Motor neuron (in vitro differentiated cells): Measurements from ENCODE around the gene SSR4. TPM values are rescaled to one million over a fixed set of nuclear protein-coding genes. Genes with fewer than 3 reads are reported as not detected.

ENCODE experiments used
- ATAC-seq, 8 experiments: fragments of 200-7000 bp; cut with Tn5 transposase; replicated peaks in 6 of 8; 2 replicates each; pipeline ENCODE4 v1.8.0; 2021; ENCODE audit warnings: mild to moderate bottlenecking in 8 of 8, moderate library complexity in 8 of 8
- H3K27ac ChIP-seq, 2 donors: fragments of 250-450 bp; sonication (Bioruptor Pico); 2 replicates each; pipeline ENCODE4 v1.9.0; 2021; ENCODE audit warnings: antibody characterized with exemption in 2 of 2, mild to moderate bottlenecking in 2 of 2, moderate library complexity in 1 of 2
- H3K4me1 ChIP-seq, 2 donors: fragments of 250-450 bp; sonication (Bioruptor Pico); replicated peaks in 1 of 2; 2 replicates each; pipeline ENCODE4 v1.6.1; 2021; ENCODE audit warnings: antibody characterized with exemption in 2 of 2, mild to moderate bottlenecking in 2 of 2, moderate library complexity in 1 of 2
- H3K4me3 ChIP-seq, 5 donors: fragments of 250-450 bp; sonication (Bioruptor Pico); 2 replicates each; pipeline ENCODE4 v1.9.0; 2021; ENCODE audit warnings: antibody characterized with exemption in 5 of 5, mild to moderate bottlenecking in 5 of 5, moderate library complexity in 4 of 5
- WGBS, 10 experiments: fragments of 450-650 bp; shearing (Covaris generic); methylation state at CpG; one replicate each; pipeline ENCODE4 v1.0.0; 2022; 5-methylcytosine and 5-hydroxymethylcytosine counted together
- in situ Hi-C, 9 experiments: fragments of 400-800 bp; cut with MboI; loops; one replicate each; pipeline ENCODE4 v1.15.0; 2021; ENCODE audit warnings: low sequenced_read_pairs in 9 of 9, low pct_unique_long_range_greater_than_20kb in 2 of 9; ENCODE audit not compliant: unreplicated experiment in 9 of 9
- total RNA-seq, 8 experiments: library from RNA; unstranded; fragments of 300-600 nt; gene quantifications; 2 replicates each; pipeline versions ENCODE4 v1.2.3 to v1.2.4, GENCODE V29; 2022

The SSR4 gene
- total RNA-seq, 8 experiments from 2014 or later, result 327 to 910 (median 415) TPM

DNA sequence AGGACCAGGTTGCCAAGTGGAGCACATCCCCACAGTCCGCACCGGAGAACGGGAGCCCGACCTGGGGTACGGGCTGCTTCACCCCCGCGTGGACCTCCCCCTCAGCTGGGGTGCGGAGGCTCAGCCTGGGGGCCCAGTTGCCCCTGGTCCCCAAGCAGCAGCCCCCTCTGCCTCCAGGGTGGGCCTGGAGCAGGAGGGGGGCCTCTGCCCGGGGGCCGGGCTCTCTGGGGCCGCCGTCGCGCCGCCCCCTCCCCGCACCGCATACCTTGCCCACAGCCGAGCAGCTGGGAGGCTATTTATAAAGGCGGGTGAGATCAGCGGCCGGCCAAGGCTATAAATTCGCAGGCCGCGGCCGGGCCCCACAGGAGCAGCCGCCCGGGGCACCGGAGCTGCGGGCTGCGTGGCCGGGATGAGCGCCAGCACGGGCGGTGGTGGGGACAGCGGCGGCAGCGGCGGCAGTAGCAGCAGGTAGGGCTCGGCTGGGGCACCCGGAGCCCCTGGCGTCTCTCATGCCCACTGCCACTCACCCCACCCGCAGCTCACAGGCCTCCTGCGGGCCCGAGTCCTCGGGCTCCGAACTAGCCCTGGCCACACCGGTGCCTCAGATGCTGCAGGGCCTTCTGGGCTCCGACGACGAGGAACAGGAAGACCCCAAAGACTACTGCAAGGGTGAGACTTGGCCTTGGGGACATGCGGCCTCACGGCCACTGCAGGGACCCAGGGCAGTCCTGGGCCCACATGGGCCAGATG is 13.6 kb upstream of the SSR4 start, which contains the start of gene SRPK3:
Gene SRPK3 (plus strand): TSS at position 364 of the 750 bp plus-strand sequence. CDS start 46 bp downstream, at position 410.
- ATAC-seq, result peak; percentile 47 to 87 (median 53)
- Histone ChIP-seq H3K4me3 (no peak within 1 kb of the TSS), H3K27ac (peak within 1 kb of the TSS in 1 of 2 donors; percentile 88), H3K4me1 (peaks cover 8 to 22% of the 10 kb centered on the region in 2 donors)
- in situ Hi-C loops, result no loop called here
- no CpG with 5 or more reads among the region's 52 CpGs for WGBS, 10 experiments

DNA sequence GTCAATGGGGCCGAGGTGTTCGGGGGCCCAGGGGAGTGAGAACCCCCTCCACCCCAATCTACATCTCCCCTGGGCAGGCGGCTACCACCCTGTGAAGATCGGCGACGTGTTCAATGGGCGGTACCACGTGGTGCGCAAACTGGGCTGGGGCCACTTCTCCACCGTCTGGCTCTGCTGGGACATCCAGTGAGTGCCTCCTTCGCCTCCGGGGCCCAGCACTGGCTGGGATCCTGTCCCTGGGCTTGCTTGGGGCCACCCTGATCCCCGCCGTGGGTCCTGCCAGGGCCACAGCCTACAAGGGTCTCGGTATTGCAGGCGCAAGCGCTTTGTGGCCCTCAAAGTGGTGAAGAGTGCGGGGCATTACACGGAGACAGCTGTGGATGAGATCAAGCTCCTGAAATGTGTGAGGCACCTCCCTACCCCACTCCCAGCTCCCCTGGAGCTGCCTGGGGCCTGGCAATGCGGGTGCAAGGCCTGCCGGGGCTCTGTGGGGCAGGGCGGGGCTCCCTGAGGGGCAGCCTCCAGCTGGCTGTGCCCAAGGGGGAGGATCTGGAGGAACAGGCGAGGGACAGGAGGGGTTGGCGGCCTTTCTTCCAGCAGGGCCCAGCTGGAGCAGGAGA is 12.9 kb upstream of the SSR4 start:
- peak; percentile 4 to 35 (median 12) for ATAC-seq
- H3K4me3 ChIP-seq, result no peak overlapping the region
- in situ Hi-C loops, result no loop called here
- no CpG with 5 or more reads among the region's 24 CpGs for WGBS, 10 experiments
- peaks cover 8 to 22% of the 10 kb centered on the region in 2 donors for H3K4me1 ChIP-seq
- H3K27ac ChIP-seq, result peak overlapping the region in 1 of 2 donors; percentile 88

DNA sequence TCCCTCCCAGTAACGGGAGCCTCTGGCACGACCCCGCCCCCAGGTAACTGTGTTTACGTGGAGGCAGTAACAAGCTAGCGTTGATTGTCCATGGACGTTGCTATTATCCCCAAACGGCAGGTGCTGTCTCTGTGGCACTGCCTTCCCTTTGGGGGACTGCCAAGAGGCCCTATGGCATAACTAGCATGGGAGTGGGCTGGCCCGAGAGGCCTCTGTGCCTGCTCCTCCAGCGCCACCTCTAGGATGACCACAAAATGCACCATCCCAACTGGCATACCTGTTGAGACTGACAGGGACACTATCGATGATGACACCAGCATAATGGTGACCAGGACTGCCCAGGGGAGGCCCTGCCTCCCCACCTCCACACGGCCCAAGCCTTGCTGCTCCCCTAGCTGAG is 12.2 kb upstream of the SSR4 start:
- ATAC-seq, result peak in 3 of 8 experiments; percentile 8 to 47 (median 26)
- peaks cover 8 to 22% of the 10 kb centered on the region in 2 donors for H3K4me1 ChIP-seq
- no peak overlapping the region for H3K27ac ChIP-seq
- in situ Hi-C loops, result no loop called here
- H3K4me3 ChIP-seq, result no peak overlapping the region
- WGBS, 10 experiments, result 50 to 100% (median 61%) methylated on average over 1 to 4 of the region's 11 CpGs; no CpG with 5 or more reads in 6 of the 10 experiments

DNA sequence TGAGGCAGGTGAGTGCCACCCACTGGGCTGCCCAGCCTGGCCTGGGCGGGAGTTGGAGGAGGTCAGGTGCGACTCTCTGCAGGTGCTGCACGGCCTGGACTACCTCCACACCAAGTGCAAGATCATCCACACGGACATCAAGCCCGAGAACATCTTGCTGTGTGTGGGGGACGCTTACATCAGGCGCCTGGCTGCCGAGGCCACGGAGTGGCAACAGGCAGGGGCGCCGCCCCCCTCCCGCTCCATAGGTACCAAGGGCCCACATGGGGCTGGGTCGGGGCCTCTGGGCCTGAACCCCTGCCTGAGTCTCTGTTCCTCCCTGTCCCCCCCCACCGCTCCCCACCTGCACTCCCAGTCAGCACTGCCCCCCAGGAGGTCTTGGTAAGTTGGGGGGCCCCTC is 11.6 kb upstream of the SSR4 start:
- Histone ChIP-seq H3K27ac (no peak overlapping the region), H3K4me1 (peaks cover 8 to 22% of the 10 kb centered on the region in 2 donors), H3K4me3 (no peak overlapping the region)
- in situ Hi-C loops, result no loop called here
- no CpG with 5 or more reads among the region's 14 CpGs for WGBS, 10 experiments
- ATAC-seq, result no peak

DNA sequence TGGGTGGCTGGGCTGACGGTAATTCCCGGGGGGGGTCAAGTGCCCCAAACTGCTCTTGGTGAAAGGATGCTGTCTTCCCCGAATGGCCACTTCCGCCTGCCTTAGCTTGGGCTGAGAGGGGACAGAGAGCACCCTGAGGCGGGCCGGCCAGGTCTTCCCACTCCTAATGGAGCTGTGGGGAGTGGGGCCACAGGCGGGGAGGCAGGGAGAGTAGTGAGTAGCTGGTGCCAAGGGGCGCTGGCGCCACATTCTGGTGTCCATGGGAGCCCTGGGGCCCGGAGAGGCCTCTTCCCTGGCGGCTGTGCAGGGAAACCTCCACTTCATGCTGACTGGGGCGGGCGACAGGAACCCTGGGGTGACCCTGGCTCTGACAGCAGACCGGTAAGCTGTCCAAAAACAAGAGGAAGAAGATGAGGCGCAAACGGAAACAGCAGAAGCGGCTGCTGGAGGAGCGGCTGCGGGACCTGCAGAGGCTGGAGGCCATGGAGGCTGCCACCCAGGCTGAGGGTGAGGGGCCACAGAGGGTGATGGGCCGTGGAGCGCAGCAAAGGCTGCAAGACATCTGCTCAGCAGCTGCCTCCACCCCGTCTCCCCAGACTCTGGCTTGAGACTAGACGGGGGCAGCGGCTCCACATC is 11.0 kb upstream of the SSR4 start:
- Histone ChIP-seq H3K4me1 (peaks cover 8 to 22% of the 10 kb centered on the region in 2 donors), H3K4me3 (no peak overlapping the region), H3K27ac (no peak overlapping the region)
- in situ Hi-C loops, result no loop called here
- no CpG with 5 or more reads among the region's 24 CpGs for WGBS, 10 experiments
- ATAC-seq, result no peak

- Histone ChIP-seq H3K4me1 (peaks cover 7 to 22% of the 10 kb centered on the region in 2 donors), H3K4me3 (no peak overlapping the region), H3K27ac (no peak overlapping the region)
- ATAC-seq, result no peak
- 61% methylated on average over 6 of the region's 27 CpGs; no CpG with 5 or more reads in 9 of the 10 experiments for WGBS, 10 experiments
- in situ Hi-C loops, result no loop called here
These were observed 10.0 kb upstream of the SSR4 start for GRCh38 chrX:153784325-153784967.

DNA sequence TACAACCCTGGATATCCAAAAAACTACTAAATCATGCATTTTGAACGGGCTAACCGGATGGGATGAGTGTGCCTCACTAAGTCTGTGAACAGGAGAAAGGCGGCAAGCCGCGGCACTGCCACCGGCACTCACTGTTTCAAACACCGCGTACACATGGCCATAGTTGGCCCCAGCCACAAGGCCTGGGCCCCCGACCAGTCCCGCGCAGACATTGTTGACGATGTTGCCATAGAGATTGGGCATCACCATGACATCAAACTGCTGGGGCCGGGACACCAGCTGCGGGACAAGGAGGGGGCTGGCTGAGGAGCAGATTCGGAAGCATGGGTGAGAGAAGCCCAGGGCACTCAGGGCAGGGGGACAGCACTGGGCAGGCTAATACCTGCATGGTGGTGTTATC is 7.8 kb upstream of the SSR4 start:
- Histone ChIP-seq H3K27ac (no peak overlapping the region), H3K4me1 (peaks cover 0 to 2% of the 10 kb centered on the region in 2 donors), H3K4me3 (no peak overlapping the region)
- peak in 2 of 8 experiments; percentile 52 to 65 for ATAC-seq
- WGBS, 10 experiments, result 56% methylated on average over 4 of the region's 15 CpGs; no CpG with 5 or more reads in 9 of the 10 experiments
- in situ Hi-C loops, result no loop called here

- H3K27ac ChIP-seq, result no peak overlapping the region
- 75 to 87% methylated on average over 2 to 3 of the region's 12 CpGs; no CpG with 5 or more reads in 8 of the 10 experiments for WGBS, 10 experiments
- no peak for ATAC-seq
- peaks cover 6 to 9% of the 10 kb centered on the region in 2 donors for H3K4me1 ChIP-seq
- in situ Hi-C loops, result no loop called here
- H3K4me3 ChIP-seq, result no peak overlapping the region
These were observed 4.8 kb upstream of the SSR4 start for GRCh38 chrX:153789654-153790053.

- no peak overlapping the region for H3K27ac ChIP-seq
- in situ Hi-C loops, result no loop called here
- H3K4me1 ChIP-seq, result peaks cover 14 to 17% of the 10 kb centered on the region in 2 donors
- WGBS, 10 experiments, result 20 to 80% (median 80%) methylated on average over 1 to 9 of the region's 17 CpGs; no CpG with 5 or more reads in 5 of the 10 experiments
- no peak for ATAC-seq
- no peak overlapping the region for H3K4me3 ChIP-seq
These were observed 3.2 kb upstream of the SSR4 start for GRCh38 chrX:153791104-153791852.

- ATAC-seq, result no peak
- H3K4me1 ChIP-seq, result peaks cover 14 to 21% of the 10 kb centered on the region in 2 donors
- in situ Hi-C loops, result no loop called here
- H3K4me3 ChIP-seq, result peak overlapping the region in 1 of 5 donors; percentile 99
- 64 to 100% (median 79%) methylated on average over 1 to 4 of the region's 6 CpGs; no CpG with 5 or more reads in 7 of the 10 experiments for WGBS, 10 experiments
- no peak overlapping the region for H3K27ac ChIP-seq
These were observed 2.1 kb upstream of the SSR4 start for GRCh38 chrX:153792368-153792767.

- peaks cover 14 to 21% of the 10 kb centered on the region in 2 donors for H3K4me1 ChIP-seq
- in situ Hi-C loops, result no loop called here
- 0 to 25% methylated on average over 1 to 4 of the region's 7 CpGs; no CpG with 5 or more reads in 8 of the 10 experiments for WGBS, 10 experiments
- H3K4me3 ChIP-seq, result peak overlapping the region; percentile 89 to 99 (median 95)
- peak overlapping the region; percentile 99 to 100 for H3K27ac ChIP-seq
- ATAC-seq, result peak in 1 of 8 experiments; percentile 1
These were observed 1.2 kb upstream of the SSR4 start for GRCh38 chrX:153793291-153793690.
